ENCODE data around the gene PRDM16.

The PRDM16 gene

DNA sequence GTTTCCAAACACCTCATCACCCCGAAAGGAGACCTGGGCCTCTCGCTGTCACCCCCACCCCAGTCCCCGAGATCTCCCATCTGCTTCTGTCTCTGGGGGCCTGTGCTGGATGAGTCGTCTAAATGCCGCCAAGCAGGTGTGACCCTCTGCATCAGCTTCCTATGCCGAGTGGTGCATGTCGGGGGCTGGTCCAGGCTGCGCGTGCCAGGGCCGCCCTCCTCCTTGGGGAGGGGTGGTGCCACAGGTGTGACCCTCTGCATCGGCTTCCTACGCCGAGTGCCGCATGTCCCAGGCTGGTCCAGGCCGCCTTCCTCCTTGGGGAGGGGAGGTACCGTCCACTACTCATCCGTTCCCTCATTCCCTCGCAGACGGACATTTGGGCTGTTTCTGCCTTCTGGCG, 115.7 kb downstream of the PRDM16 start:
- no peak for DNase-seq (ENCODE audit: low spot score)

GRCh38 chr1:3185896-3186525, 117.0 kb downstream of the PRDM16 start:
- DNase-seq (ENCODE audit: low spot score), result no peak

- no peak for DNase-seq (ENCODE audit: low spot score)
Observed at GRCh38 chr1:3186526-3186921, 117.5 kb downstream of the PRDM16 start.

- DNase-seq (ENCODE audit: low spot score), result no peak
Observed at GRCh38 chr1:3187415-3188149, 118.6 kb downstream of the PRDM16 start.

GRCh38 chr1:3188150-3188971, 119.4 kb downstream of the PRDM16 start:
- DNase-seq (ENCODE audit: low spot score), result no peak

GRCh38 chr1:3190256-3191041, 121.4 kb downstream of the PRDM16 start:
- no peak for DNase-seq (ENCODE audit: low spot score)

DNA sequence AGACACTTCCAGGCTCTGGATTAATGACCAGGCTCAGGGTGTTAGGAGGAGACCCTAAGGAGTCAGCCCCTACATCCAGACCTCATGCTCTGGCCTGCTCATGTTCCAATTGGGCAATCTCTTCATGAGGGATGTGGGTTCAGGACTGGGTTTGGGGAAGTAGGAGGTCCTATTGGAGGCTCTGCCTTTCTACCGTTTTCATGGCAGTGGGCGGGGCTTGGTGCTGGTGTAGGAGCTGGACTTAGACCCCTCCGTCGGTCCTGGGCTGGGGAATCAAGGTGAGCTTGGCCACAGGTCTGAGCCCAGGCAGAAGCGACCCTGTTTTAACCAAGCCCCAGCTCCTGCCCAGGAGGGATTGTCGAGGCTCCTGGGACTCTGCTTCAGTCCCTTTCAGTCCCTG, 123.4 kb downstream of the PRDM16 start:
- no peak for DNase-seq (ENCODE audit: low spot score)

DNA sequence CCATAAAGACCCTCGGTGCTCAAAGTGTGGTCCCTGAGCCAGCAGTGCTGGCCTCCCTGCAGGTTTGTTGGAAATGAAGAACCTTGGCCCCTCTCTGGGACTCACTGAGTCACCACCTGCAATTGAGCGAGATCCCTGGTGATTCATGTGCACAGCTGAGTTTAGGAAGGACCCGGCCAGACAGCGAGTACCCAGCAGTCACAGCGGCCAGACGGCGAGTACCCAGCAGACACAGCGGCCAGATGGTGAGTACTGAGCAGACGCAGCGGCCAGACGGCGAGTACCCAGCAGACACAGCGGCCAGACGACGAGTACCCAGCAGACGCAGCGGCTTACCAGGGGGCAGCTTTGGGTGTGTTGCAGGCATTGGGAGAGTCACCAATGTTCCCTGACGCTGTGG, 123.8 kb downstream of the PRDM16 start:
- DNase-seq (ENCODE audit: low spot score), result no peak

- no peak for DNase-seq (ENCODE audit: low spot score)
Observed at GRCh38 chr1:3193811-3194210, 124.8 kb downstream of the PRDM16 start.

DNA sequence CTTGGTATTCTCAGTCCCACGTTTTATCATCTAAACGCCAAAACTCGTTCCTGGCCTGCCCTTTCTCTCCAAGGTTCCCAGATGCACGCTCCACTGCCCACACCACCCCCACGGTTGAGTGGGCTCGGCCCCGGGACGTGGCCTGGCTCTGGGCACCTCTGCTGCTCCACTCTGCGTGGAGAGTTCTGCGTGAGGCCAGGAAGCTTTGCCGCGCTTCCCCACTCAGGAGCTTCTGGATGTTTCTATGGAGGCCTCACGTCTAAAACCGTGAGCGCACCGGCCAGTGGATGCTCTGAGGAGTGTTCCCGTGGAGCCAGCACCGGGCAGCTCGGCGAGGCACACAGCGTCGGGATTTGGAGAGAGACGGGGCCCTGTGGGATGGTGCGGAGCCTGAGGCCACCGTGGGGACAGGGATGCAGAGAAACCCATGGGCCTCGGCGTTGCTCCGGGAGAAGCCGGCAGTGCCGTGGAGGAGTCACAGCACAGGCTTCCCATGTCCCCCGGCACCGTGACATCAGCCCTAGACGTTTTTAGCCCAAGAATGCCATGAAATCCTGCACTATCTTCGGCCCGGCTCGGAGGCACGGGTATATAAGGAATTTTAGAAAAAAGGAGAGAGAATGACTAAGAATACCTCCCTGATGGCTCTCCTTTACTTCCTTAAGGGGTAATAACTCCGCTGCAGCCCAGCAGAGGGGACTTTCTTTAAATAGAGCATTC, 125.9 kb downstream of the PRDM16 start:
- no peak for DNase-seq (ENCODE audit: low spot score)

DNA sequence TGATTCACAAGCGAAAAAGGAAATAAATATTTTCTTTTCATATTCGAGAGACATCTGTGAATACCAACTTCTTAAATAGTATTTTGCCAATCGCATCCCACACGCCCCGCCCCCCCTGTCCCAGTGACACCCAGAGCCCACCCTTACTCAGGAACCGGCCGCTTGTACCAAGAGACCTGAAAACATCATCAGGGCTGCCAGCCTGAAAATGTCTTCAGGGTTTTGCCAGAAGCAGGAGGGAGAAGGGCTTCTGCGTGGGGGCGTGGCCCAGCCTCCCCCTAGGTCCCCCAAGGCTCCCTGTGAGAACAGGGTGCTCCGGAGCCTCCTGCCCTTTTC, 126.4 kb downstream of the PRDM16 start:
- no peak for DNase-seq (ENCODE audit: low spot score)

DNA sequence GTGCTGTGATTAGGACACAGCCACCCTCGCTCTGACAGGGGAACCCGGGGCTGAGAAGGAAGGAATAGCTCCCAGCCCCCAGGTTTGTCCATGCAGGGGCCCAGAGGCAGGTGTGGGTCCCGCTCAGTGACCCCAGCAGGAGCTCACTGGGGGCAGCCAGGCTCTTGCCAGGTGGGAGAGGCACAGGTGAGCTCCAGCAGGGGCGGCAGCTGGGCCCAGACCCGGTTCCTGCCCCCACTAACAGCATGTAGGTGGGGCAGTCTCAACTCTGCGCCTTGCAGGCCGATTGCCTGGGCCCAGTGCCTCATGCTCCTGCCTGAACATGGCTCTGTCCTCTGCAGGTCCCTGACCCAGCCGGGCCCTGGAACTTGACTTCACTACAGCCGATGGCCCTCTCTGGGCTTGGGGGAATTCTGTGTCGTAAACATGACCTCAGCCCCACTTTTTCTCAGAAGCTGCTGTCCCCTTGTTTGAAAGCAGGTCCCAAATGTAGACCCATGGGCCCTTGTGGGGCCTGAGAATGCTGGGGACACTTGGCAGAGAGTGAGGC, 127.0 kb downstream of the PRDM16 start:
- no peak for DNase-seq (ENCODE audit: low spot score)

DNA sequence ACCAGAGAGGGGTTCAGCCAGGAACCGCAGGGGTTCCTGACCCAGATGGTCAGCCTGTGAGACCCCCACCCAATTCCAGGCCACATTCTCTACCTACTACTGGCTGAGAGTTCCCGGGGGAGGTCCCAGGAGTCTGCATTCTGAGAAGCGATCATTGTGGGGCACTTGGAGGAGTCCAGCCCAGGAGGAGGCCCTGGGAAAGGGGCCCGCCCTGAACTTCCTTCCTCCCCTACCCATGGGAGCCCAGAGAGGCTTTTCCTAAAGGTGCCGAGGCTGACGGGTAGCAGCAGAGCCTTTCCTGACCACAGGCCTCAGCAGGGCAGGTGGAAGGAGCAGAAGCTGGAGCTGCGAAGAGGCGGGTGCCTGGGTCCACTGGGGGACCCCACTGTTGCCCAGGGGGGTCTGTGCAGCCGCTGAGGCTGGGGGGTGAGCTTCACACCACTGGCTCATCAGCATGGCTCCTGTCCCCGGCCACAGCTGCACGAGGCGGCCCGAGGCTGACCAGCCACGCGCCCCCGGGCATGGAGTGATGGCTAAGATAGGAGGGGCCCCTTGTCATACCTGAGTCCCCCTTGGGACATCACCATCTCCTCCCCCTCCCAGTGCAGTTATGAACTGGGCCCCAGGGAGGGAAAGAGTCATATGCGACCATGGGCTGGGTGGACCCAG, 127.7 kb downstream of the PRDM16 start:
- no peak for DNase-seq (ENCODE audit: low spot score)

DNA sequence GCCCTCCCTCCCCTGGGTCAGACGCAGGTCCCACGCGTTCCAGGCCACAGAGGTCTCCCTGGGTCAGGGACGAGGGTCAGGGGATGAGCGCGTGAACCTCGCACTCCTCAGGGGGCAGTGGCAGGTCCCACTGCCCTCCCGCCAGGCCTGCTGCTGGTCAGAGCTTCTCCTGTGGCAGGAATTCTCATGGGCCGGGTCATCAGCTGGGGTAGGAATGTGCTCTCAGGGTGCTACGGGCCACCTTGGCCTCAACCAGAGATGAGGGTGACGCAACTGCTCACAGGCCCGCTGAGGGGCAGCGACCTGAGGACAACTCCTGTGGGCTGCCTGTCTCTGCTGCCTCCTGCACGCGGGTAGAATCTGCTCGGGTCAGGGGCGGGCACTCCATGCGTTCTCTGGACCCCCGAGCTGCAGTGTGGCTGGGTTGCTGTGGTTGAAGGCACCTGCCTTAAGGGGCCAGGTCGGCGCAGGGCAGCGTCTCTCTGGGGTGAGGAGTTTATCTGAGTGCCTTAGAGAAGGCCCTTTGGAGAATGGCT, 128.8 kb downstream of the PRDM16 start:
- no peak for DNase-seq (ENCODE audit: low spot score)

- no peak for DNase-seq (ENCODE audit: low spot score)
Observed at GRCh38 chr1:3198371-3199271, 129.6 kb downstream of the PRDM16 start.

DNA sequence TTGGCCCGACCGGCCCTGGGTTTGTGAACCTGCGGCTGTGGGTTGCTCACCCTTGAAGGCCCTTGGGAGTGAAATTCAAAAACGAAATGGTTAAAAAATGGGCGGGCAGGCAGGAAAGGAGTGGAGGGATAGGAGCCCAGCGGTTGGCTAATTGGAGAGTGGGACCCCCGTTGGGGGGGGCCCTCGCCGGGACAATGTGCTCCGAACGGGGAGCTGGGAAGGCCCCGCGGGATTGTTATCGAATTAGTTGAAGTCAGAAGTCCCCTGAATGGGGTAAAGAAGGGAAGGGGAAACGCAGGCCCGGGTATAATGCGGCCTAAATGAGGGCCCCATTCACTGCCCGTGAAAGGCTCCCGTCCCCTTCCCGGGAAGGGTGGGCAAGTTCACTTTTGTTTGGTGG, 135.7 kb downstream of the PRDM16 start:
- no peak for DNase-seq (ENCODE audit: low spot score)

DNA sequence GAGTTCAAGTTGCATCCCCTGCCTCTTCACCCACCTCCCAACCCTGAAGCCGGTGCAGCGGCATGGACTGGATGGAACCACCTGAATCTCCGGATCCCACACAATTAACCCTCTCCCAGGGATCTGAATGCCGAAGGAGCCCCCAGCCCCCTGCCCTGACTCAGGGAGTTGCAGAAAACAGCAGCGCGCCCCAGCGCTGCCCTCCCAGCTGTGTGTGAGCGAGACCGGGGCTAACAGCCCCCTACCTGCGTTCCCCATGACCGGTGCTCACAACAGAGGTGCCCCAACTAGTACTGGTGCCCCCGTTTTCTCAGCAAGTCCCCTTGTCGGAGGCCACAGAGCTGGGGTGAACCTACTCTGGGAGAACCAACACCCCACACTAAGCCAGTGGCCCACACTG, 136.8 kb downstream of the PRDM16 start:
- no peak for DNase-seq (ENCODE audit: low spot score)

- DNase-seq (ENCODE audit: low spot score), result no peak
Observed at GRCh38 chr1:3206696-3207095, 137.7 kb downstream of the PRDM16 start.

DNA sequence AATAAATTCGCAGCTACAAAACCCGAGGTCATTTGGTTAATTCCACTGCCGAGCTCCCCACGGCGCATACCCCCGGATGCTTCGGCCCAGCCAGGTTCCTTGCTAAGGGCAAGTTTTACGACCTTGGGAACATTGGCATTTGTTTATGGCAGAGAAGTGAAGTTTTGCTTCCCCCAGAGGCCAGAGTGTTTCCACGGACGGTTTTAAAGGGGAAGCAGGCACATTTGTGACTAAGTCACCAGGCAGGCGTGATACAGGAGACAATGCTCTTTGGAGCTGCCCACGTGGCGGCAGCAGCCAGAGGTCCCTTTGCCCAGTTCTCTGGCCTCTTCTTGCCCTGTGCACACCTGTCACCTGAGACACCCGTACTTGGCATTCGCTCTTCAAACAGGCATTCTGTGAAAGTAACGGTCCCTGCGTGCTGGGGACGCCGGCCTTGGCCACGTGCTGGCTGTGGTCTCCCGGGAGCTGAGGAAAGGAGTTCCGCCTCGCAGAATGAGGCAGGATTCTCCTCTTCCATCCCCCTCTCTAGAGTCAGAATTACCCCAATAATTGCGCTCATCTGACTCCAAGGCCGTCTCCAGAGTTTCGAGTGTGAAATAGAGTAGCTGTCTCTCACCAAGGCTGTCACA, 138.3 kb downstream of the PRDM16 start:
- DNase-seq (ENCODE audit: low spot score), result no peak
